RWPE2 (cell line): Measurements from ENCODE around the gene CCDC137.
A peak's percentile ranks its signal among the peaks of the same experiment; 100 is the strongest.

Source experiments
- ATAC-seq: fragments of 200-7000 bp; cut with Tn5 transposase; 3 replicates; pipeline ENCODE4 v1.9.1; 2021; ENCODE audit warnings: low read depth
- DNase-seq: peaks from one replicate; pipeline ENCODE4 v3.0.0-alpha.2; 2020; ENCODE audit warnings: low spot score
- H3K27ac ChIP-seq: fragments of 450-650 bp; 2 replicates; pipeline ENCODE4 v1.5.1; 2017; ENCODE audit warnings: mild to moderate bottlenecking; ENCODE audit not compliant: poor library complexity, severe bottlenecking
- H3K27me3 ChIP-seq: fragments of 250-450 bp; sonication (Bioruptor Pico); 2 replicates; pipeline ENCODE4 v1.5.1; 2021; ENCODE audit warnings: mild to moderate bottlenecking, moderate library complexity; ENCODE audit not compliant: insufficient read depth, poor library complexity, severe bottlenecking
- H3K36me3 ChIP-seq: fragments of 250-450 bp; sonication (Bioruptor Pico); 2 replicates; pipeline ENCODE4 v1.5.1; 2020; ENCODE audit warnings: low read depth, mild to moderate bottlenecking, moderate library complexity
- H3K4me1 ChIP-seq: fragments of 250-450 bp; sonication (Bioruptor Pico); 2 replicates; pipeline ENCODE4 v1.5.1; 2021; ENCODE audit warnings: mild to moderate bottlenecking, moderate library complexity; ENCODE audit not compliant: insufficient read depth, poor library complexity, severe bottlenecking
- H3K4me3 ChIP-seq: fragments of 250-450 bp; sonication (Bioruptor Pico); 2 replicates; pipeline ENCODE4 v1.5.1; 2021; ENCODE audit warnings: mild to moderate bottlenecking, moderate library complexity; ENCODE audit not compliant: severe bottlenecking
- H3K9me3 ChIP-seq: fragments of 250-450 bp; sonication (Bioruptor Pico); 2 replicates; pipeline ENCODE4 v1.5.1; 2021; ENCODE audit warnings: mild to moderate bottlenecking, moderate library complexity; ENCODE audit not compliant: severe bottlenecking
- CTCF ChIP-seq: fragments of 450-650 bp; IDR thresholded peaks from one replicate; pipeline ENCODE4 v1.5.1; 2017; ENCODE audit warnings: mild to moderate bottlenecking, moderate library complexity; ENCODE audit not compliant: poor library complexity, severe bottlenecking

The CCDC137 gene

GRCh38 chr17:81638683-81639082, 27.9 kb upstream of the CCDC137 start:
- peaks cover 11% of the 10 kb centered on the region for H3K36me3 ChIP-seq

GRCh38 chr17:81640011-81640410, 26.5 kb upstream of the CCDC137 start:
- no peak for DNase-seq
- Histone ChIP-seq H3K9me3 (no peaks in the 10 kb centered on the region), H3K27me3 (no peaks in the 10 kb centered on the region), H3K4me3 (no peak overlapping the region), H3K36me3 (peaks cover under 1% of the 10 kb centered on the region; the same call in 1 of the 2 replicates), H3K4me1 (peaks cover 16% of the 10 kb centered on the region), H3K27ac (no peak overlapping the region)
- ATAC-seq: no peak
- no peak for TF ChIP-seq CTCF

More at GRCh38 chr17:81638683-81639082, 27.9 kb upstream of the CCDC137 start:
- no peaks in the 10 kb centered on the region for H3K27me3 ChIP-seq
- H3K27ac ChIP-seq: no peak overlapping the region
- ATAC-seq (no peak), DNase-seq (no peak)
- H3K9me3 ChIP-seq: no peaks in the 10 kb centered on the region
- H3K4me1 ChIP-seq: peaks cover 16% of the 10 kb centered on the region
- no peak overlapping the region for H3K4me3 ChIP-seq
- no peak for TF ChIP-seq CTCF

- Histone ChIP-seq H3K4me3 (no peak overlapping the region), H3K36me3 (no peaks in the 10 kb centered on the region), H3K4me1 (peaks cover 10% of the 10 kb centered on the region), H3K27me3 (peaks cover under 1% of the 10 kb centered on the region), H3K27ac (peak overlapping the region; percentile 49), H3K9me3 (no peaks in the 10 kb centered on the region)
- ATAC-seq: peak; percentile 98
- no peak for TF ChIP-seq CTCF
- peak; percentile 80 for DNase-seq
Measured at GRCh38 chr17:81641825-81642489, 24.6 kb upstream of the CCDC137 start.

GRCh38 chr17:81644496-81644895, 22.0 kb upstream of the CCDC137 start:
- H3K27ac ChIP-seq: no peak overlapping the region
- DNase-seq (no peak), ATAC-seq (no peak)
- no peak for TF ChIP-seq CTCF
- no peaks in the 10 kb centered on the region for H3K36me3 ChIP-seq
- no peak overlapping the region for H3K4me3 ChIP-seq
- H3K27me3 ChIP-seq: peaks cover 24% of the 10 kb centered on the region
- peaks cover 10% of the 10 kb centered on the region for H3K4me1 ChIP-seq
- peaks cover 6% of the 10 kb centered on the region for H3K9me3 ChIP-seq
